IMR-90 (cell line): ENCODE data around the gene MMP20. TPM values are rescaled to one million over a fixed set of nuclear protein-coding genes. Genes with fewer than 3 reads are reported as not detected.

Source experiments
- ATAC-seq: fragments of 200-7000 bp; cut with Tn5 transposase; 2 replicates; pipeline ENCODE4 v1.9.1; 2020; ENCODE audit warnings: low read depth, mild to moderate bottlenecking, moderate library complexity
- BruUV-seq: library from RNA; stranded (reverse); fragments of 400-500 nt; replicated peaks from 2 replicates; lab custom pipeline; 2021; lab: Mats Ljungman, UMichigan
- CTCF ChIA-PET: fragments of 300-600 bp; formaldehyde crosslinking; extraction: SDS; loops from one replicate; lab custom pipeline; 2021; ENCODE audit warnings: antibody characterized with exemption; lab: Yijun Ruan, JAX
- POLR2A ChIA-PET: fragments of 300-600 bp; sonication (Branson Sonifier 250); formaldehyde crosslinking; loops from one replicate; lab custom pipeline; 2022; ENCODE audit warnings: antibody characterized with exemption; ENCODE audit not compliant: unreplicated experiment; lab: Charles Lee
- DNase-seq: peaks from one replicate; pipeline ENCODE4 v3.0.0; 2013
- H2AFZ ChIP-seq: replicated peaks from 2 replicates; pipeline ENCODE3; 2013; ENCODE audit warnings: low read length, mild to moderate bottlenecking; ENCODE audit not compliant: poor library complexity
- H2AK5ac ChIP-seq: 2 replicates; pipeline ENCODE4 v1.6.1; 2013; ENCODE audit warnings: low read depth, low read length, inconsistent platforms
- H2AK9ac ChIP-seq: replicated peaks from 2 replicates; pipeline ENCODE3; 2013; ENCODE audit warnings: mild to moderate bottlenecking, low read depth, low read length, moderate library complexity; ENCODE audit not compliant: poor library complexity
- H2BK120ac ChIP-seq: 2 replicates; pipeline ENCODE4 v1.6.1; 2013; ENCODE audit warnings: low read depth, low read length, inconsistent platforms
- H2BK15ac ChIP-seq: 3 replicates; pipeline ENCODE4 v1.6.1; 2013; ENCODE audit warnings: low read depth, low read length, inconsistent platforms
- H2BK20ac ChIP-seq: 2 replicates; pipeline ENCODE4 v1.6.1; 2013; ENCODE audit warnings: low read depth, mild to moderate bottlenecking, inconsistent platforms, low read length, moderate library complexity
- H2BK5ac ChIP-seq: 2 replicates; pipeline ENCODE4 v1.6.1; 2013; ENCODE audit warnings: mild to moderate bottlenecking, low read depth, low read length, inconsistent platforms; ENCODE audit not compliant: poor library complexity, severe bottlenecking
- H3K14ac ChIP-seq: replicated peaks from 2 replicates; pipeline ENCODE4 v1.6.1; 2013; ENCODE audit warnings: low read depth, low read length, inconsistent platforms
- H3K18ac ChIP-seq: 2 replicates; pipeline ENCODE4 v1.6.1; 2013; ENCODE audit warnings: low read depth, low read length, control low read depth
- H3K23ac ChIP-seq: 2 replicates; pipeline ENCODE4 v1.6.1; 2013; ENCODE audit warnings: low read depth, low read length, inconsistent platforms
- H3K27ac ChIP-seq: 2 replicates; pipeline ENCODE4 v1.5.1; 2013; ENCODE audit warnings: mild to moderate bottlenecking, control low read depth, low read length; ENCODE audit not compliant: insufficient read depth
- H3K27me3 ChIP-seq: 2 replicates; pipeline ENCODE4 v1.6.1; 2013; ENCODE audit warnings: low read length; ENCODE audit not compliant: control insufficient read depth, insufficient read depth
- H3K36me3 ChIP-seq: 2 replicates; pipeline ENCODE4 v1.6.1; 2013; ENCODE audit warnings: low read length, mixed read lengths; ENCODE audit not compliant: control insufficient read depth, insufficient read depth
- H3K4ac ChIP-seq: 2 replicates; pipeline ENCODE4 v1.6.1; 2013; ENCODE audit warnings: low read depth, low read length, inconsistent platforms
- H3K4me1 ChIP-seq: 2 replicates; pipeline ENCODE4 v1.6.1; 2013; ENCODE audit warnings: low read length, mixed read lengths; ENCODE audit not compliant: control insufficient read depth, insufficient read depth
- H3K4me2 ChIP-seq: 2 replicates; pipeline ENCODE4 v1.6.1; 2013; ENCODE audit warnings: low read depth, mild to moderate bottlenecking, control low read depth, low read length, moderate library complexity
- H3K4me3 ChIP-seq: 2 replicates; pipeline ENCODE4 v1.5.1; 2013; ENCODE audit warnings: low read depth, mild to moderate bottlenecking, control low read depth, low read length, moderate library complexity; ENCODE audit not compliant: insufficient read depth
- H3K56ac ChIP-seq: 2 replicates; pipeline ENCODE4 v1.6.1; 2013; ENCODE audit warnings: low read length, inconsistent platforms; ENCODE audit not compliant: insufficient read depth; ENCODE audit errors: extremely low read depth
- H3K79me1 ChIP-seq, 2 experiments: 2 replicates each; pipeline ENCODE4 v1.6.1; 2013; ENCODE audit warnings: low read length in 2 of 2, inconsistent platforms in 1 of 2, low read depth in 1 of 2
- H3K9ac ChIP-seq: 2 replicates; pipeline ENCODE4 v1.6.1; 2013; ENCODE audit warnings: low read depth, low read length, control low read depth
- H3K9me1 ChIP-seq: 2 replicates; pipeline ENCODE4 v1.6.1; 2013; ENCODE audit warnings: low read length, inconsistent platforms; ENCODE audit not compliant: insufficient read depth
- H3K9me3 ChIP-seq: 2 replicates; pipeline ENCODE4 v1.6.1; 2013; ENCODE audit warnings: low read length; ENCODE audit not compliant: control insufficient read depth, insufficient read depth
- H4K20me1 ChIP-seq: 2 replicates; pipeline ENCODE4 v1.6.1; 2013; ENCODE audit warnings: low read length, inconsistent platforms; ENCODE audit not compliant: insufficient read depth
- H4K5ac ChIP-seq: 2 replicates; pipeline ENCODE4 v1.6.1; 2013; ENCODE audit warnings: mild to moderate bottlenecking, low read depth, low read length, control low read depth
- H4K8ac ChIP-seq, 2 experiments: 2 replicates each; pipeline ENCODE4 v1.6.1; 2013; ENCODE audit warnings: low read depth in 2 of 2, low read length in 2 of 2, control low read depth in 1 of 2, inconsistent platforms in 1 of 2
- H4K91ac ChIP-seq: 2 replicates; pipeline ENCODE4 v1.6.1; 2013; ENCODE audit warnings: low read depth, low read length, inconsistent platforms; ENCODE audit not compliant: insufficient read depth
- ELK1 ChIP-seq: fragments of 150-350 bp; IDR thresholded peaks from 2 replicates; pipeline ENCODE4 v1.6.1; 2016; ENCODE audit warnings: low read depth, mild to moderate bottlenecking, low read length, moderate library complexity, borderline replicate concordance
- POLR2A ChIP-seq: IDR thresholded peaks from 2 replicates; pipeline ENCODE4 v1.6.1; 2012; ENCODE audit warnings: mild to moderate bottlenecking, low read depth, low read length
- RAD21 ChIP-seq: IDR thresholded peaks from 2 replicates; pipeline ENCODE4 v1.6.1; 2012; ENCODE audit warnings: low read length, improper control_type of control experiment
- WGBS, 2 experiments: methylation state at CpG; one replicate each; pipeline versions ENCODE4 v1.1.5 to v1.1.7; 2013; ENCODE audit warnings: missing lambda C conversion rate in 2 of 2; ENCODE audit not compliant: insufficient read length in 1 of 2; ENCODE audit errors: extremely low coverage in 2 of 2; 5-methylcytosine and 5-hydroxymethylcytosine counted together
- dilution Hi-C: fragments of 300-500 bp; cut with HindIII; formaldehyde crosslinking; loops from one replicate; pipeline ENCODE4 v1.14.3; 2018; ENCODE audit warnings: low sequenced_read_pairs; ENCODE audit not compliant: unreplicated experiment
- in situ Hi-C: fragments of 300-500 bp; cut with MboI; formaldehyde crosslinking; loops from 3 replicates; pipeline ENCODE4 v1.14.3; 2019; ENCODE audit warnings: low sequenced_read_pairs, inconsistent platforms, mixed read lengths
- intact Hi-C: fragments of 100-400 bp; cut with micrococcal nuclease; formaldehyde crosslinking; loops from 2 replicates; pipeline ENCODE4 v1.10.0; 2022
- polyA plus RNA-seq, 3 experiments: library from polyadenylated mRNA; depleted of rRNA; stranded (reverse); fragments of >200 nt; gene quantifications; 2 replicates each; pipeline ENCODE4 v1.2.3, GENCODE V29; 2012; ENCODE audit warnings: low replicate concordance in 1 of 3
- total RNA-seq: library from RNA; depleted of rRNA; stranded (reverse); fragments of >200 nt; gene quantifications from 2 replicates; pipeline ENCODE4 v1.2.3, GENCODE V29; 2012

Gene MMP20
- total and polyA plus RNA-seq, 2 of the 4 experiments (the other 2 are of a cell fraction), result not detected

GRCh38 chr11:102582140-102582539, 43.0 kb downstream of the MMP20 start:
- Histone ChIP-seq H2BK20ac (no peak overlapping the region), H4K20me1 (no peaks in the 10 kb centered on the region), H3K9me3 (no peaks in the 10 kb centered on the region), H3K79me1 (no peaks in the 10 kb centered on the region), H3K9ac (no peak overlapping the region), H2AK9ac (no peak overlapping the region), H3K27me3 (no peaks in the 10 kb centered on the region), H4K5ac (no peak overlapping the region), H2AFZ (no peak overlapping the region), H3K18ac (no peak overlapping the region), H2AK5ac (no peak overlapping the region), H4K91ac (no peak overlapping the region), H4K8ac (no peak overlapping the region), H2BK15ac (no peak overlapping the region), H3K23ac (no peak overlapping the region), H3K14ac (no peak overlapping the region), H3K4me1 (no peaks in the 10 kb centered on the region; the same call in 1 of the 2 replicates), H3K4ac (no peak overlapping the region), H2BK5ac (no peak overlapping the region), H3K27ac (no peak overlapping the region), H2BK120ac (no peak overlapping the region), H3K36me3 (no peaks in the 10 kb centered on the region), H3K9me1 (no peaks in the 10 kb centered on the region), H3K56ac (no peak overlapping the region), H3K4me2 (no peak overlapping the region), H3K4me3 (no peak overlapping the region)
- in situ Hi-C loops (no loop called here), dilution Hi-C loops (no loop called here), intact Hi-C loops (no loop called here)
- ChIA-PET CTCF (no interaction called here), POLR2A (no interaction called here)
- no peak for DNase-seq
- TF ChIP-seq POLR2A (no peak), RAD21 (no peak), ELK1 (no peak)
- 100% methylated on average over 1 of the region's 1 CpG; no CpG with 5 or more reads in 1 of the 2 experiments for WGBS, 2 experiments
- no TSS peak for BruUV-seq
- no peak for ATAC-seq
